B cell (primary cell): Measurements from ENCODE around the gene KLHL7. TPM values are rescaled to one million over a fixed set of nuclear protein-coding genes. Genes with fewer than 3 reads are reported as not detected.

Source experiments
- ATAC-seq: fragments of 200-7000 bp; cut with Tn5 transposase; one replicate; pipeline ENCODE4 v1.10.0; 2021; ENCODE audit warnings: low read depth, mild to moderate bottlenecking, moderate number of reproducible peaks, moderate library complexity
- CTCF ChIA-PET: fragments of 350-600 bp; sonication (Branson Sonifier 250); formaldehyde crosslinking; loops from one replicate; lab custom pipeline; 2021; ENCODE audit warnings: antibody characterized with exemption, inconsistent platforms; lab: Charles Lee
- POLR2A ChIA-PET: fragments of 350-600 bp; sonication (Branson Sonifier 250); formaldehyde crosslinking; loops from one replicate; lab custom pipeline; 2021; ENCODE audit warnings: antibody characterized with exemption; lab: Charles Lee
- DNase-seq: peaks from one replicate; pipeline ENCODE4 v3.0.0; 2013
- H2AFZ ChIP-seq: 2 replicates; pipeline ENCODE4 v1.6.1; 2012; ENCODE audit warnings: mild to moderate bottlenecking, low read depth, low read length; ENCODE audit not compliant: insufficient read depth, poor library complexity, severe bottlenecking
- H3K27ac ChIP-seq, 2 donors: 1 replicate in 1 of 2; 2 replicates in 1 of 2; pipeline ENCODE4 v1.5.1; 2012 to 2013; ENCODE audit warnings: low read length in 2 of 2, mild to moderate bottlenecking in 2 of 2, moderate library complexity in 1 of 2
- H3K27me3 ChIP-seq, 4 experiments: fragments of 200-600 bp in 1 of 4; sonication (generic) in 1 of 4; replicated peaks in 1 of 4; 1 replicate in 2 of 4; 2 replicates in 2 of 4; pipeline versions ENCODE4 v1.6.1 to v1.7.0; 2013 to 2016; ENCODE audit warnings: low read length in 3 of 4, mild to moderate bottlenecking in 2 of 4, mixed read lengths in 1 of 4, moderate library complexity in 1 of 4; ENCODE audit not compliant: insufficient read depth in 4 of 4, control insufficient read depth in 3 of 4; ENCODE audit errors: control extremely low read depth in 1 of 4
- H3K36me3 ChIP-seq, 2 experiments: replicated peaks in 1 of 2; 1 replicate in 1 of 2; 2 replicates in 1 of 2; pipeline versions ENCODE4 v1.6.1 to v1.7.1; 2013; ENCODE audit warnings: low read length in 1 of 2; ENCODE audit not compliant: insufficient read depth in 2 of 2, control insufficient read depth in 1 of 2; ENCODE audit errors: control extremely low read depth in 1 of 2, extremely low read depth in 1 of 2
- H3K4me1 ChIP-seq, 2 donors: fragments of 200-600 bp in 1 of 2; sonication (generic) in 1 of 2; 1 replicate in 1 of 2; 2 replicates in 1 of 2; pipeline versions ENCODE4 v1.5.1 to v1.6.1; 2013 to 2017; ENCODE audit warnings: low read length in 2 of 2; ENCODE audit not compliant: control insufficient read depth in 2 of 2, insufficient read depth in 2 of 2
- H3K4me2 ChIP-seq: replicated peaks from 2 replicates; pipeline ENCODE3; 2012; ENCODE audit warnings: mild to moderate bottlenecking, low read depth, low read length; ENCODE audit not compliant: poor library complexity, severe bottlenecking
- H3K4me3 ChIP-seq, 5 experiments: fragments of 200-600 bp in 1 of 5; sonication (generic) in 1 of 5; 1 replicate in 3 of 5; 2 replicates in 2 of 5; pipeline versions ENCODE4 v1.5.1 to v1.7.0; 2011 to 2016; ENCODE audit warnings: low read length in 4 of 5, mild to moderate bottlenecking in 4 of 5, low read depth in 2 of 5, control low read depth in 1 of 5, moderate library complexity in 1 of 5; ENCODE audit not compliant: insufficient read depth in 1 of 5; ENCODE audit errors: control extremely low read depth in 1 of 5, extremely low read depth in 1 of 5
- H3K79me2 ChIP-seq: fragments of 200-600 bp; sonication (generic); one replicate; pipeline ENCODE4 v1.6.0; 2016; ENCODE audit warnings: low read length; ENCODE audit not compliant: control insufficient read depth, insufficient read depth
- H3K9ac ChIP-seq: fragments of 200-600 bp; sonication (generic); 2 replicates; pipeline ENCODE4 v1.6.1; 2017; ENCODE audit warnings: mild to moderate bottlenecking, low read length, moderate library complexity
- H3K9me3 ChIP-seq, 3 donors: one replicate each; pipeline versions ENCODE4 v1.6.1 to v1.7.1; 2013; ENCODE audit warnings: low read length in 2 of 3; ENCODE audit not compliant: control insufficient read depth in 2 of 3, insufficient read depth in 1 of 3; ENCODE audit errors: control extremely low read depth in 1 of 3
- H4K20me1 ChIP-seq: 2 replicates; pipeline ENCODE4 v1.6.0; 2012; ENCODE audit warnings: mild to moderate bottlenecking, low read length; ENCODE audit not compliant: insufficient read depth, control insufficient read depth, poor library complexity, severe bottlenecking
- H3K27ac Mint-ChIP-seq: one replicate; pipeline ENCODE4 v1.8.0; 2021; ENCODE audit warnings: mixed read lengths
- H3K27me3 Mint-ChIP-seq: one replicate; pipeline ENCODE4 v1.8.0; 2021; ENCODE audit warnings: mixed read lengths
- H3K4me1 Mint-ChIP-seq: one replicate; pipeline ENCODE4 v1.8.0; 2021; ENCODE audit warnings: mixed read lengths
- H3K4me3 Mint-ChIP-seq: one replicate; pipeline ENCODE4 v1.8.0; 2021; ENCODE audit warnings: mixed read lengths
- H3K9me3 Mint-ChIP-seq: one replicate; pipeline ENCODE4 v1.8.0; 2022; ENCODE audit warnings: mixed read lengths; ENCODE audit not compliant: insufficient read depth
- CTCF ChIP-seq: fragments of 200-600 bp; IDR thresholded peaks from one replicate; pipeline ENCODE4 v1.8.0; 2022; ENCODE audit warnings: antibody characterized with exemption, mild to moderate bottlenecking
- EZH2 ChIP-seq: IDR thresholded peaks from 2 replicates; pipeline ENCODE4 v1.6.1; 2012; ENCODE audit warnings: borderline replicate concordance, low read depth, mild to moderate bottlenecking, moderate library complexity, low read length; ENCODE audit not compliant: insufficient read depth, poor library complexity, severe bottlenecking
- whole genome bisulfite sequencing: methylation state at CpG from one replicate; pipeline ENCODE4 v1.1.5; 2013; ENCODE audit warnings: missing lambda C conversion rate; ENCODE audit not compliant: insufficient coverage; 5-methylcytosine and 5-hydroxymethylcytosine counted together
- intact Hi-C: fragments of 100-400 bp; cut with micrococcal nuclease; formaldehyde crosslinking; loops from one replicate; pipeline ENCODE4 v1.10.0; 2022
- polyA plus RNA-seq: library from polyadenylated mRNA; depleted of rRNA; stranded (reverse); fragments of >200 nt; gene quantifications from 2 replicates; pipeline ENCODE4 v1.2.3, GENCODE V29; 2012
- total RNA-seq, 2 donors: library from RNA; stranded (reverse); fragments of 120-200 nt in 1 of 2; gene quantifications; 1 replicate in 1 of 2; 2 replicates in 1 of 2; pipeline versions ENCODE4 v1.2.3 to v1.2.4, GENCODE V29; 2013 to 2022

KLHL7 gene
- total and polyA plus RNA-seq, 2 donors (not counting 1 experiment from before 2014, with no cell fraction given), result 9.2 to 22.8 TPM

DNA sequence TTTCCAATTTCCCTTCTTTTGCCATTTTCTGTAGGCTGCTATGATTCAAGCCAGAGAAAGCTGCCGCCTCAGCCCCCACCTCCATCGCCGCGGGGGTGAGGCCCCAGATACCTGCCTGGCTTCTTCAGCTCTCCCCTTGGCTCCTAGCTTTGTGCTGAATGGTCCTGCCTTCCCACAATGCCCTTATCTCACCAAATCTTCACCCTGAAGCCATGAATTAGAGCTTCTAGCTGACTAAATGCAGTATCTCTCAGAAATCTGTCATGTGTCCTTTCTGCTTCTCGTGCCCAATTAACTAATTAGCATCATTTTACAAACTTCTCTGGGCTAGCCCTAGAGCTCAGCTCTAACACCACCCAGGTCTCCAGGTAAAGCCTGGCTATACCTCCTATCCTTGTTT lies 108.8 kb downstream of the KLHL7 start:
- H2AFZ ChIP-seq, result no peak overlapping the region
- ChIA-PET POLR2A (no interaction called here), CTCF (no interaction called here)
- no peak overlapping the region for H3K4me3 ChIP-seq
- H3K4me2 ChIP-seq, result no peak overlapping the region
- Mint-ChIP-seq H3K4me3 (no peak overlapping the region), H3K27ac (no peak overlapping the region), H3K4me1 (no peaks in the 10 kb centered on the region), H3K9me3 (no peaks in the 10 kb centered on the region), H3K27me3 (peaks cover 28% of the 10 kb centered on the region)
- H3K9me3 ChIP-seq, result no peaks in the 10 kb centered on the region
- no peaks in the 10 kb centered on the region for H4K20me1 ChIP-seq
- no peaks in the 10 kb centered on the region for H3K27me3 ChIP-seq
- H3K4me1 ChIP-seq, result no peaks in the 10 kb centered on the region
- H3K36me3 ChIP-seq, result no peaks in the 10 kb centered on the region
- no peaks in the 10 kb centered on the region for H3K79me2 ChIP-seq
- H3K9ac ChIP-seq, result no peak overlapping the region
- H3K27ac ChIP-seq, result no peak overlapping the region
- intact Hi-C loops, result no loop called here
- TF ChIP-seq CTCF, result no peak
- no peak for TF ChIP-seq EZH2
- 95% methylated on average over 4 of the region's 5 CpGs for WGBS
- ATAC-seq, result no peak
- DNase-seq, result no peak

DNA sequence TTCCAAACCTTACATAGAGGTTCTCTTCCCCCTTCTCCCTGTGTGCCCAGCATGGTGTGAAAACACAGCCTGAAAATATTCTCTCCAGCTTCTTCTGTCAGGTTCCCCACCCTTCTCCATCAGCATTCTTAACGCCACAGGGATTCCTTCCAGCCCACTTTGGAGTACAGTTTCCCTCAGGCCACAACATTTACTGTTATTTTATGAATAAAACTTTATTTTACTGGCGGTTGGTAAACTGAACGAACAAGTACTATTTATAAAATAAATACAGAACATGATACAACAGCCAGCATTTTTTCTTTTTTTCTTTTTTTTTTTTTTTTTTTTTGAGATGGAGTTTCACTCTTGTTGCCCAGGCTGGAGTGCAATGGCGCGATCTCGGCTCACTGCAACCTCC lies 109.4 kb downstream of the KLHL7 start:
- no peak overlapping the region for H3K27ac Mint-ChIP-seq

More for the DNA sequence above, 109.4 kb downstream of the KLHL7 start:
- Histone ChIP-seq H3K4me2 (no peak overlapping the region), H2AFZ (no peak overlapping the region), H3K4me1 (no peaks in the 10 kb centered on the region), H3K9me3 (no peaks in the 10 kb centered on the region), H3K9ac (no peak overlapping the region), H3K79me2 (no peaks in the 10 kb centered on the region), H3K4me3 (no peak overlapping the region), H4K20me1 (no peaks in the 10 kb centered on the region), H3K27me3 (no peaks in the 10 kb centered on the region), H3K36me3 (no peaks in the 10 kb centered on the region), H3K27ac (no peak overlapping the region)
- DNase-seq, result no peak
- CTCF ChIA-PET, result no interaction called here
- no peak for TF ChIP-seq CTCF
- H3K4me1 Mint-ChIP-seq, result no peaks in the 10 kb centered on the region
- intact Hi-C loops, result no loop called here
- WGBS, result no CpG with 5 or more reads among the region's 6 CpGs
- no peak overlapping the region for H3K4me3 Mint-ChIP-seq
- POLR2A ChIA-PET, result no interaction called here
- ATAC-seq, result no peak
- no peaks in the 10 kb centered on the region for H3K9me3 Mint-ChIP-seq
- H3K27me3 Mint-ChIP-seq, result peaks cover 28% of the 10 kb centered on the region
